ENCODE measurements around the gene CFAP52. TPM values are rescaled to one million over a fixed set of nuclear protein-coding genes. Genes with fewer than 3 reads are reported as not detected.
"Not testable (repeated sequence)": the region's sequence is repeated elsewhere in the genome, so short reads cannot be mapped to it uniquely, and the experiment has no call there.

Gene CFAP52
- total RNA-seq, 1 donor from 2014 or later, result not detected

GRCh38 chr17:9632741-9633140 lies 56.3 kb downstream of the CFAP52 start:
- ChIA-PET POLR2A (no interaction called here), CTCF (no interaction called here)
- intact Hi-C loops (cut with micrococcal nuclease), result no loop called here
- no peaks in the 10 kb centered on the region for H3K36me3 Mint-ChIP-seq (ENCODE audit: low read depth)
- no peak overlapping the region for H3K27ac Mint-ChIP-seq
- H3K4me3 Mint-ChIP-seq, result no peak overlapping the region
- no peak for TF ChIP-seq CTCF (IDR thresholded peaks at IDR 0.05)
- peaks cover 11% of the 10 kb centered on the region for H3K27me3 Mint-ChIP-seq
- ATAC-seq (ENCODE audit: low read depth), result no peak
- H3K9me3 Mint-ChIP-seq, result no peaks in the 10 kb centered on the region
- DNase-seq, result no peak
- H3K4me1 Mint-ChIP-seq, result no peaks in the 10 kb centered on the region

GRCh38 chr17:9635340-9635739 lies 58.9 kb downstream of the CFAP52 start:
- intact Hi-C loops (cut with micrococcal nuclease), result no loop called here
- Mint-ChIP-seq H3K27ac (no peak overlapping the region), H3K4me3 (no peak overlapping the region), H3K9me3 (no peaks in the 10 kb centered on the region), H3K36me3 (ENCODE audit: low read depth) (no peaks in the 10 kb centered on the region), H3K4me1 (no peaks in the 10 kb centered on the region), H3K27me3 (peaks cover 6% of the 10 kb centered on the region)
- no peak for TF ChIP-seq CTCF (IDR thresholded peaks at IDR 0.05)
- POLR2A ChIA-PET, result no interaction called here
- no peak for DNase-seq
- CTCF ChIA-PET, result no interaction called here
- no peak for ATAC-seq (ENCODE audit: low read depth)

- Mint-ChIP-seq H3K9me3 (no peaks in the 10 kb centered on the region), H3K27me3 (peaks cover 4% of the 10 kb centered on the region), H3K4me3 (no peak overlapping the region), H3K4me1 (no peaks in the 10 kb centered on the region), H3K27ac (no peak overlapping the region), H3K36me3 (ENCODE audit: low read depth) (no peaks in the 10 kb centered on the region)
- ChIA-PET POLR2A (no interaction called here), CTCF (no interaction called here)
- no peak for TF ChIP-seq CTCF (IDR thresholded peaks at IDR 0.05)
- DNase-seq (no peak), ATAC-seq (ENCODE audit: low read depth) (no peak)
- intact Hi-C loops (cut with micrococcal nuclease), result no loop called here
These were observed 60.1 kb downstream of the CFAP52 start for GRCh38 chr17:9636501-9636900.

DNA sequence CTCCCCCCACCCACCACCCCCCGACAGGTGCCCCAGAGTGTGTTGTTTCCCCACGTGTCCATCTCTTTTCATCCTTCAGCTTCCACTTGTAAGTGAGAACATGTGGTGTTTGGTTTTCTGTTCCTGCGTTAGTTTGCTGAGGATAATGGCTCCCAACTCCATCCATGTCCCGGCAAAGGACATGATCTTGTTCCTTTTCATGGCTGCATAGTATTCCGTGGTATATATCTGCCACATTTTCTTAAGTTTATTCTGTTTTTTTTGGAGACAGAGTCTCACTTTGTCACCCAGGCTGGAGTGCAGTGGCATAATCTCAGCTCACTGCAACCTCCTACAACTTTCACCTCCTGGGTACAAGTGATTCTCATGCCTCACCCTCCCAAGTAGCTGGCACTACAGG lies 63.9 kb downstream of the CFAP52 start:
- CTCF ChIA-PET; H3K4me3 Mint-ChIP-seq; POLR2A ChIA-PET; H3K36me3 Mint-ChIP-seq (ENCODE audit: low read depth); H3K4me1 Mint-ChIP-seq; intact Hi-C loops (cut with micrococcal nuclease); ATAC-seq (ENCODE audit: low read depth); DNase-seq; H3K9me3 Mint-ChIP-seq; H3K27ac Mint-ChIP-seq: not testable (repeated sequence)
- H3K27me3 Mint-ChIP-seq, result peaks cover 18% of the 10 kb centered on the region

DNA sequence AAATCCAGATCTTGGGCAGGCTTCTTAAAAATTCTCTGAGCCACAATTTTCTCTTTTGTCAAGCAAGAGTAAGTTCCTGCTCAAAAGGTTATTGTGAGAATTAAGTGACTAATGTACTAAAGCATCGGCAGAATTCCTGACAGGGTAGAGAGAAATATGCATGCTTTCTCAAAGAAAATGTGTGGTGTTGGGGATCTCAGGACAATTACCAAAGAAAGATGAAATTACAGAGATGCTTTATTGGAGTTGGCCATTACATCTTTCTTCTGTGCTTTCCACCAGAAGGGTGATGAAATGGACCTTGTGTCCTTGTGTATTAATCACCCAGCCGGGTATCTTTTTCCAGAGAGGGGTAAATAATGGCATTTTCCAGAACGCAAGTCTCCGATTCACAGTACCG lies 67.2 kb downstream of the CFAP52 start:
- Mint-ChIP-seq H3K4me3 (no peak overlapping the region), H3K36me3 (ENCODE audit: low read depth) (no peaks in the 10 kb centered on the region), H3K4me1 (peaks cover 14% of the 10 kb centered on the region), H3K27me3 (peaks cover 37% of the 10 kb centered on the region), H3K9me3 (no peaks in the 10 kb centered on the region), H3K27ac (no peak overlapping the region)
- ChIA-PET CTCF (no interaction called here), POLR2A (no interaction called here)
- ATAC-seq (ENCODE audit: low read depth) (no peak), DNase-seq (no peak)
- intact Hi-C loops (cut with micrococcal nuclease), result no loop called here
- no peak for TF ChIP-seq CTCF (IDR thresholded peaks at IDR 0.05)
